Activated T-cell treated with anti-CD3 and anti-CD28 coated beads for 1 hour (primary cell): ENCODE measurements around the gene MXRA7.

Experiments
- DNase-seq: peaks from one replicate; pipeline ENCODE4 v3.0.0-alpha.2; 2020; ENCODE audit warnings: low read depth

MXRA7 gene

DNA sequence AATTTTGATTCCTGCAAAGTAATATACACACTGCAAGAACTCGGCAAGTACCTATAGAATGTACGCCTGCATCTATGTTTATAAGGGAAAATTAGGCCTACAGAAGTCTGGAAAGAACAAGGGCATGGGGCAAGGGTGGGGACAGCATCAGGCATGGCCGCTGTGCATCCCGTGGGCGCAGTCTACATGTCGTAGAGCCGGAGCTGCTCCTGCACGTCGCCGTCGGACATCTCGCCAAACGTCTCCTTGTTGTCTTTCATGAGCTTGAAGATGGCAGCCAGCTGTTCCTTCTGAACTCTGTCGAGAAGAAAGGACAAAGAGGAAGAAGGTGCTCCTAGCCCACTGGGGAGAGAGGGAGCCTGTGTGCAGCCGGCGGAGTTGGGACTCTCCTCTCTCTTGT is 33.4 kb downstream of the MXRA7 start:
- no peak for DNase-seq

- no peak for DNase-seq
Measured at GRCh38 chr17:76676629-76677028, 34.1 kb downstream of the MXRA7 start.

- DNase-seq = no peak
Measured at GRCh38 chr17:76675648-76676047, 35.1 kb downstream of the MXRA7 start.

DNA sequence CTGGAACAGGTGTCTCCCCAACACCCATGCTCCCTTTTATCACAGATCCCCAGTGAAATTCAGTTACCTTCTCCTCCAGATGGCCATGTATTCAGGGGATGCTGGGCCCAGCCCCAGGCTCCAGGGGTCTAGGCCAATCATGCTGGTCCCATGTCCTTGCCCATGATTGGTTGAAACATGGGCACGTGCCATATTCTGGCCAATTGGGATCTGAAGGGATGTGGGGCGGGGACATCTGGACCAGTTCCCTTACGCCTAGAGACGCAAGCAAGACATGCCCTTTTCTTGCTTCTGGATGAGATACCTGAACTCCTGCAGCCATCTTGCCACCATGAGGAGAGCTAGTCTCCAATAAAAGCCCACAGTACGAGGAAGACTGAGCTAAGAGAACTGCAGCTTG is 36.2 kb downstream of the MXRA7 start:
- no peak for DNase-seq

DNA sequence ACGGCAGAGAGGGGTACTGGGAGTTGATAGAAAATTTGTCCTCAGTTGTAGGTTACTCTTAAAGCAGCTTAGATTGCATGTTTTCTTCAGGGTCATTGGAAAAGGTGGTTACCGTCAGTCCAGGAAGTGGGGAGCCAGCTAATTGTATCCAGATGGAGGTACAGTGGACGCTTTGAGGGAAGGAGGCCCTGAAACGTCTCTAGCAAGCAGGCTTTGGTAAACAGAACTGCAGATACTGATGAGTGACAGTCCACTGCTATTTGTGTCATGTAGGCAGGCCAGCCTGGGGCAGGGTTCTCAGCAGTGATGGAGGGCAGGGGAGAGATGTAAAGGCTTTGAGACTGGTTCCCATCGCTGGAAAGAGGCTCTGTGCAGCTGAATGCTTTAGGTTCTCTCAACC is 37.0 kb downstream of the MXRA7 start:
- no peak for DNase-seq

- DNase-seq = no peak
Measured at GRCh38 chr17:76672892-76673291, 37.9 kb downstream of the MXRA7 start.

DNA sequence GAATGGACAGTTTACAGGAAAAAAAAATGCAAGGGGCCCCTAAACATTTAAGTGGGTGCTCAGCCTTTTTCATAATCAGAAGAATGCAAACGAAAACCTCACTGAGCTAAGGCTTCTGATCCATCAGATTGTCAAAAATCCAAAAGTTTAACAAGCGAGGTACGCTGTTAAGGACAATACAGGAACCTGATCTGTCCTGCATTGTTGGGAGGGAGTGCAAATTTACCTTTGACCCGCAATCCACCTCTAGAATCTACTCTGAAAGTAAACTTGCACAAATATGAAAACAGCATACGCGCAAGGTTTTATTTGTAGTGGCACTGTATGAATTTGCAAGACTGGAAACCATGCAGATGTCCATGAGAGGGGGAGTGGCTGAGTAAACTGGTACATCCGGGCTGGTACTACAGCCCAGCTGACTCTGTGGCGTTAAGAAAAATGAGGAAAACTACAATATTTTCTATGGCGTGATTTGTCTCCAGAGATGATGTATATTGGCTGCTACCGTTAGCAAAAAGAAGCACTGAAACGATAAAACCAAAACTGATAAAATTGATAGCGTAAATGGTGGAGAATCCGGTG is 38.4 kb downstream of the MXRA7 start:
- no peak for DNase-seq

- DNase-seq = no peak
Measured at GRCh38 chr17:76671912-76672262, 38.9 kb downstream of the MXRA7 start.

DNA sequence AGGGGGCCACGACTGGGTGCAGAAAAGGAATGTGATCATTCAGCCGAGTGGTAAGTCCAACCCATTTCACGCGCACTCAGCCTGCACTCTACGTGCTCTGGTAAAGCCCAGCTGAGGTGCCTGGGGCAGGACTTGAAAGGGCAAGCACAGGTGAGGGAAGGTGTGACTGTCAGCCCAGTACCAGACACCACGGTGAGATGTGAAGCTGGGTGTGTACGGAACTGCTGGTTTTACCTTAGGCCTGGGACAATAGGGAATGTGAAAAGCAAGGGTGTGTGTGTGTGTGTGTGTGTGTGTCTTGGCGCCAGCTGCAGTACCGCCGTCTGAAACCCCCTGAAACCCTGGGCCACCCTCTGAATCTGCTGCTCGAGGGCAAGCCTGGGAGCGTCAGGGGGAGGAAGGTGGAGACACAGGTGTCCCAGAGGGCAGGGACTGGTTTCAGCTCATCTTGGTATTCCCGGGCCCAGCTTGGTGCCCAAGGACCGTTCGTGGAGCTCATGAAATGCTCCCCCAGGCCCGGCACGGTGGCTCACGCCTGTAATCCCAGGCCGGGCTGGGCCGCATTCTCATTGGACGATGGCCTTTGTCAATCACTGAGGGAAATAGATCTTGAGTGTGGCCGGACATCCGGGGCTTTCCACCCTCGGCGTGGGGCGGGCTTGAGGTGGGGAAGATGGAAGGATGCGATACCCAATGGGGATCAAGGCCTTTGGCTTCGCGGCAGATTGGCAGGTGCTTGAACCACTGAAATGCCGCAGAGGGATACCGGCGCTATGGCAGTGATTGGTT is 39.4 kb downstream of the MXRA7 start:
- DNase-seq = peak; percentile 96

GRCh38 chr17:76670718-76671122 is 40.0 kb downstream of the MXRA7 start:
- no peak for DNase-seq

GRCh38 chr17:76670020-76670717 is 40.6 kb downstream of the MXRA7 start:
- DNase-seq = no peak

- DNase-seq = no peak
Measured at GRCh38 chr17:76667786-76668453, 42.8 kb downstream of the MXRA7 start.

- DNase-seq = no peak
Measured at GRCh38 chr17:76667491-76667755, 43.3 kb downstream of the MXRA7 start.

DNA sequence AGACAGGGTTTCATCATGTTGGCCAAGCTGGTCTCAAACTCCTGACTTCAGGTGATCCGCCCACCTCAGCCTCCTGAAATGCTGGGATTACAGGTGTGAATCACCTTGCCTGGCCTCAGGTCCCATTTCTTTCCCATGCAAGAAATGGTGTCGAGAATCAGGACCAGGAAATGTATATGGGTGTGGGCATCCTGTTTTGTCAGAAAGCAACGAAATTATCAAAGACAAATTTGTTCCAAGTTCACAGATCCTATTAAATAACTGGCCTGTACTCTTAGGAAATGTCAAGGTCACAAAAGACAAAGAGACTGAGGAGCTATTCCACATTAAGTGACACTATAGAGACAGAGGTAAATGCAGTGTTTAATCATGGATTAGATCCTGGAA is 50.1 kb downstream of the MXRA7 start:
- no peak for DNase-seq

DNA sequence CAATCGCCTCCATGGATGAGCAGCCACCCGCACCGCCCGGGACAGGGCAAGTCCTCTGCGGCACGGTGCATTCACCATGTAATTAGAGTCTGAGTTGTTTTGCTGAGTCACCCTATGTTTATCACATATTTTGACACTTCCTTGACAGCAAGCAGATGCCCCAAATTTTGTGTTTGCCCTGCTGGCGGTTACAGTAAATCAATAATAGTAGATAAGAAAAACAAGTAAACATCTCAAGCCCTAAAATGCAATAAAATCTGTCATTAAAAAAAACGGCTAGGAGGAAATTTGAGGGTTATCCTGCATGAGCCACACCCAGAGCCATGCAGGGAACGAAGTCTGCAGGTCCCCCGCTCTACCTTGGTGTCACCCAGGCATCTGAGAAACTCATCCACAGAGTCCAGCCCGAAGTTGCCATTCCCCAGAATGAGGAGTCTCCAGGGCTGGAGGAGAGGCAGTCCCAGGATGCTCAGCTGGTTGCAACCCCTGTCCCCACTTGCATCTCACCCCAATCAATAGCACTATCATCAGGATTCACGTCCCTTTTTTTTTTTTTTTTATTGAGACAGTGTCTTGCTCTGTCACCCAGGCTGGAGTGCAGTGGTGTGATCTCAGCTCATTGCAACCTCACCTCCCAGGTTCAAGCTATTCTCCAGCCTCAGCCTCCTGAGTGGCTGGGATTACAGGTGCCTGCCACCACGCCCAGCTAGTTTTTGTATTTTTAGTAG is 50.7 kb downstream of the MXRA7 start:
- no peak for DNase-seq

DNA sequence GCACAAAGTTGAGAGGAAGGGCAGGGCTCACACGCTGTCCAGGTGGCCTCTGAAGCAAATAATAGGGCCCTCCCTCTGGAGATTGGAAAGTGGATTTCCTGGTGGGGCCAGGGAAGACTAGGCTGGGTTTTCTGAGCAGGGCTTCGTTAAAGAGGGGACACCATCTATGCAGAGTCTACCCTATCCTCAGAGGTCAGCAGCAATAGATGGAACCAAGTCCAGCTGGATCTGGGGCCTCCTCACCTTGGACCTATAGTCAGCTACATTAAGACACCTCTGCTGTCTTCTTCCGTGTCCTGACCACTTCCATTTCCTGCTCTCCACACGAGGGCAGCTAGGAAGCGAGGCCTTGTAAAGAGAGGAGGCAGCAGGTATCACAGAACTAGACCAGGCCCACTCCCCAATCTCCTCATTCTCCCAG is 52.5 kb downstream of the MXRA7 start:
- no peak for DNase-seq

DNA sequence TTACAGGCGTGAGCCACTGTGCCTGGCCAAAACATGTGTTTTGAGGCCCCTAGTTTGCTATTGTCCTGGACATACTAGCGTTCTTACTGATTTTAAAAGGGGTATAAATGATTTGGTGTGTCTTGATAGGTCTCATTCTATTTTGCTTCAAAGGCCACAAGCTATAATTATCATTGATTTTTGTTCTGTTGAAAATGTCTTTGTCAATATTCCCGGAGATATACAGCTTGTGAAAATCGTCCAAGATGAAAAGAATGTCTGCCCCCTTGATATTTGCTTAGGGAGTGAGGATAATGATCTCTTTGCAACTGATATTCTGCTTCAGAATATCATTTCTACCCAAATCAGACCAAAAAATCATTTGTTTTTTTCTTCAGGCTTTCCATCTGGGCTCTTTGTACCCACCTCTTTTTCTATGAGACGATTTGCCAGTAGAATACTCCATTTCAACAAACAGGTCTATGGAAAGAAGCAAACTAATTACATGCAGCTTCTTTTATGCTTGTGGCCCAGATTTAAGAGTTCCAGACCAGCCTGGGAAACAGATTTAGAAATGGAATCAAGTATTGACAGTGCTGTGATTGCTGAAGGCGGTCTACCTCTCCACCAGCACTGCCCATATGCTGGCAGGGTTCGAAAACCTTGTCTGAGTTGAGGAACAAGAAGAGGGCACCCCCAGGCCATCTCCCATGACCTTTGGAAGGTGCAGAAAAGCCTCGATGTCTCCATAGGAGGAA is 53.1 kb downstream of the MXRA7 start:
- no peak for DNase-seq

- DNase-seq = no peak
Measured at GRCh38 chr17:76654408-76654807, 56.4 kb downstream of the MXRA7 start.

DNA sequence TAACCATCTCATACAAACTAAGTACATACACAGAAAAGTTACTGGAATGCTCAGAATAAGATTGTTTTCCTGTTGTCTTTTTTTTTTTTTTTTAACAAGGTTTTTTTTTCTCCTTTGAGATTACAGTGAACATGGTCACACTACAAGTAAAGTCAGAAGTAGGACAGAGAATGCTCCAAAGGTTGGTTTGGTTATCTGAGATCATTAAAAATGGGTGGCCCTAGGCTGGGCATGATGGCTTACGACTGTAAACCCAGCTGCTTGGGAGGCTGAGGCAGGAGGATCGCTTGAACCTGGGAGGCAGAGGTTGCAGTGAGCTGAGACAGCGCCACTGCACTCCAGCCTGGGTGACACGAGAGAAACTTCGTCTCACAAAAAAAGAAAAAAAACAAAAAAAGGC is 60.3 kb downstream of the MXRA7 start:
- DNase-seq = no peak

- DNase-seq = no peak
Measured at GRCh38 chr17:76646712-76647111, 64.1 kb downstream of the MXRA7 start.

DNA sequence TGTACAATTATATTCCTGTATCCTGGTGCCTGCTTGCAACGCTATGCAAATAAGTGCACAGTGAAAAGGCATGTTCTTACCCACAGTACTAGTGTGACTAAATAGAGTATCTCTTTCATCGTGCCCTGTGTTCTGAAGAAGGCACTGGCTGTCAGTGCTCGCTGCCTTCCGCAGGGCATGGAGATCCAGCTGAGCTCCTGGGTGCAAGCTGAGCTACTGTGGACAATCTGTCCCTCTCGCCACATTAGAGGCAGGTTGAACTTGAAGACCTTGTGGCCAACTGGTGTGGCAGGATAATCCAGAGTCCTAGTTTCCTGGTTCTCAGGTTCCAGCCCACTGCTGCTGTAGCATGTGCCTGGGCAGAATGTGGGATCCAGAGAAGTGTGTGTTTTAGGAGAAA is 65.3 kb downstream of the MXRA7 start:
- no peak for DNase-seq

DNA sequence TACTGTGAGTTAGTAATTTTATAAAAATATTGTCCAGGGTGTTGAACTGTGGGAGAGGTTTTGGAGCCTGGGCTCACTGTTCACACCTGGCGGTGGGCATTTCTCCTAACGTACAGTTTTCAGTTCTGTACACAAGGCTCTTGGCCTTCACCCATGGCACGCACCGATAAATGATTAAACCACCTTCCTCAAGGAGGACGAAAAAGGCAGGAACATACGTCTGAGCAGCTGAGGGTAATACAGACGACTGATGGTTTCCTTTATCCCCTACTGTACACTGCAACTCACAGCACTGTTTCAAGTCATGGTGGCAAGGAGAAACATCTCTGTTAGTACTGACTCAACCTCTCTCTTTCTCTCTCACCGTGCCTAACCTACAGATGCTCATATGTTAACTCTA is 65.8 kb downstream of the MXRA7 start:
- no peak for DNase-seq
